ENCODE results near the gene AURKA. TPM values are rescaled to one million over a fixed set of nuclear protein-coding genes. Genes with fewer than 3 reads are reported as not detected.
A peak's percentile ranks its signal among the peaks of the same experiment; 100 is the strongest.
"Not testable (repeated sequence)": the region's sequence is repeated elsewhere in the genome, so short reads cannot be mapped to it uniquely, and the experiment has no call there.

AURKA gene
- total RNA-seq, 1 experiment from 2014 or later = 240 TPM

GRCh38 chr20:56345911-56346310 is 46.1 kb downstream of the AURKA start:
- Histone ChIP-seq H3K4me1 (no peaks in the 10 kb centered on the region), H3K4me3 (no peak overlapping the region), H3K9me3 (replicated peaks) (no peaks in the 10 kb centered on the region; the same call in 1 of the 2 replicates), H3K27me3 (peaks cover 14% of the 10 kb centered on the region), H3K27ac (no peak overlapping the region), H3K36me3 (no peaks in the 10 kb centered on the region)
- no peak for DNase-seq

GRCh38 chr20:56343861-56344381 is 48.1 kb downstream of the AURKA start:
- Histone ChIP-seq H3K4me3 (no peak overlapping the region), H3K4me1 (no peaks in the 10 kb centered on the region), H3K27me3 (peaks cover 14% of the 10 kb centered on the region), H3K36me3 (no peaks in the 10 kb centered on the region), H3K27ac (no peak overlapping the region), H3K9me3 (replicated peaks) (no peaks in the 10 kb centered on the region)
- DNase-seq = no peak

GRCh38 chr20:56342783-56343182 is 49.2 kb downstream of the AURKA start:
- DNase-seq = no peak
- H3K36me3 ChIP-seq = no peaks in the 10 kb centered on the region
- H3K27me3 ChIP-seq = peaks cover 5% of the 10 kb centered on the region; the same call in 1 of the 2 replicates
- H3K4me1 ChIP-seq = no peaks in the 10 kb centered on the region
- H3K9me3 ChIP-seq (replicated peaks) = no peaks in the 10 kb centered on the region
- H3K4me3 ChIP-seq = no peak overlapping the region
- H3K27ac ChIP-seq = no peak overlapping the region

GRCh38 chr20:56336709-56337108 is 55.3 kb downstream of the AURKA start:
- H3K9me3 ChIP-seq (replicated peaks); H3K27me3 ChIP-seq; H3K4me1 ChIP-seq; H3K36me3 ChIP-seq; H3K27ac ChIP-seq; H3K4me3 ChIP-seq; DNase-seq: not testable (repeated sequence)

- Histone ChIP-seq H3K4me3 (no peak overlapping the region), H3K27me3 (no peaks in the 10 kb centered on the region), H3K9me3 (replicated peaks) (no peaks in the 10 kb centered on the region; the same call in 1 of the 2 replicates), H3K36me3 (no peaks in the 10 kb centered on the region), H3K4me1 (no peaks in the 10 kb centered on the region), H3K27ac (no peak overlapping the region)
- DNase-seq = peak; percentile 64 to 74
Measured at GRCh38 chr20:56328861-56329260, 63.2 kb downstream of the AURKA start.

- Histone ChIP-seq H3K9me3 (replicated peaks) (no peaks in the 10 kb centered on the region), H3K27me3 (no peaks in the 10 kb centered on the region), H3K4me3 (no peak overlapping the region), H3K4me1 (no peaks in the 10 kb centered on the region), H3K27ac (no peak overlapping the region), H3K36me3 (no peaks in the 10 kb centered on the region)
- DNase-seq = no peak
Measured at GRCh38 chr20:56324806-56325205, 67.2 kb downstream of the AURKA start.

- no peaks in the 10 kb centered on the region for H3K4me1 ChIP-seq
- no peak for DNase-seq
- H3K9me3 ChIP-seq (replicated peaks) = no peaks in the 10 kb centered on the region
- H3K4me3 ChIP-seq = no peak overlapping the region
- H3K27ac ChIP-seq = no peak overlapping the region
- no peaks in the 10 kb centered on the region for H3K27me3 ChIP-seq
- H3K36me3 ChIP-seq = no peaks in the 10 kb centered on the region
Measured at GRCh38 chr20:56323656-56324055, 68.4 kb downstream of the AURKA start.

- H3K36me3 ChIP-seq = no peaks in the 10 kb centered on the region
- no peaks in the 10 kb centered on the region for H3K9me3 ChIP-seq (replicated peaks)
- no peak for DNase-seq
- H3K27ac ChIP-seq = no peak overlapping the region
- no peak overlapping the region for H3K4me3 ChIP-seq
- no peaks in the 10 kb centered on the region for H3K4me1 ChIP-seq
- no peaks in the 10 kb centered on the region for H3K27me3 ChIP-seq
Measured at GRCh38 chr20:56323206-56323605, 68.8 kb downstream of the AURKA start.

GRCh38 chr20:56322681-56323080 is 69.3 kb downstream of the AURKA start:
- no peak for DNase-seq
- H3K27me3 ChIP-seq = no peaks in the 10 kb centered on the region
- H3K9me3 ChIP-seq (replicated peaks) = no peaks in the 10 kb centered on the region
- H3K36me3 ChIP-seq = no peaks in the 10 kb centered on the region
- no peak overlapping the region for H3K27ac ChIP-seq
- H3K4me3 ChIP-seq = no peak overlapping the region
- H3K4me1 ChIP-seq = no peaks in the 10 kb centered on the region

Other genes starting within 250 kb of the AURKA start
- gene MC3R, start 143.5 kb downstream of the AURKA start, total RNA-seq (2014; rRNA removed; shearing (Covaris generic)) = not detected in 2 replicates
- gene FAM210B, start 33.2 kb downstream of the AURKA start, total RNA-seq (2014; rRNA removed; shearing (Covaris generic)) = 106 and 110 TPM in 2 replicates
- gene CSTF1, start 430 bp upstream of the AURKA start, total RNA-seq (2014; rRNA removed; shearing (Covaris generic)) = 158 and 167 TPM in 2 replicates
- gene CASS4, start 20.0 kb upstream of the AURKA start, total RNA-seq (2014; rRNA removed; shearing (Covaris generic)) = 4.9 and 5.1 TPM in 2 replicates
- 188 and 199 TPM in 2 replicates for gene RTF2, start 76.4 kb upstream of the AURKA start, total RNA-seq (2014; rRNA removed; shearing (Covaris generic))
- gene FAM209A, start 132.5 kb upstream of the AURKA start, total RNA-seq (2014; rRNA removed; shearing (Covaris generic)) = not detected in 2 replicates
- 0.20 TPM in 1 of 2 replicates, not detected in the other for gene FAM209B, start 141.0 kb upstream of the AURKA start, total RNA-seq (2014; rRNA removed; shearing (Covaris generic))
- not detected in 2 replicates for gene TFAP2C, start 237.1 kb upstream of the AURKA start, total RNA-seq (2014; rRNA removed; shearing (Covaris generic))